Measurements from ENCODE around the gene SSH2. TPM values are rescaled to one million over a fixed set of nuclear protein-coding genes. Genes with fewer than 3 reads are reported as not detected.
"Not testable (repeated sequence)": the region's sequence is repeated elsewhere in the genome, so short reads cannot be mapped to it uniquely, and the experiment has no call there.

SSH2 gene
- total and polyA plus RNA-seq, 2 donors (not counting 1 experiment from before 2014, with no cell fraction given): 51.5 to 183 TPM

DNA sequence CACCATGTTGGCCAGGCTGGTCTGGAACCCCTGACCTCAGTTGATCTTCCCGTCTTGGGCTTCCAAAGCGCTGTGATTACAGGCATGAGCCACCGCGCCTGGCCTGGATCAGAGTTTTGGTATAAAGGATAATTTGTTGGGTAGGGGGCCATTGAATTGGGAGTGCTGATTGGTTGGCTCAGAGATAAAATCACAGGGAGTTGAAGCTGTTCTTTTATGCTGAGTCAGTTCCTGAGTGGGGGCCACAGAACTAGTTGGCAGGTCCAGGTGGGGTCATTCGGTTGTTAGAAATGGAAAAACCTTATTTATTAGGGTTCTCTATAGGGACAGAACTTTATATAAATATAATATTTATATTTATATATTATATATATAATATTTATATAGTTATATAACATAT is 147.1 kb downstream of the SSH2 start:
- TF ChIP-seq EZH2 (IDR thresholded peaks at IDR 0.05; ENCODE audit: borderline replicate concordance, insufficient read depth, low read depth, low read length, poor library complexity, severe bottlenecking): no peak
- TF ChIP-seq, protein P1, sequence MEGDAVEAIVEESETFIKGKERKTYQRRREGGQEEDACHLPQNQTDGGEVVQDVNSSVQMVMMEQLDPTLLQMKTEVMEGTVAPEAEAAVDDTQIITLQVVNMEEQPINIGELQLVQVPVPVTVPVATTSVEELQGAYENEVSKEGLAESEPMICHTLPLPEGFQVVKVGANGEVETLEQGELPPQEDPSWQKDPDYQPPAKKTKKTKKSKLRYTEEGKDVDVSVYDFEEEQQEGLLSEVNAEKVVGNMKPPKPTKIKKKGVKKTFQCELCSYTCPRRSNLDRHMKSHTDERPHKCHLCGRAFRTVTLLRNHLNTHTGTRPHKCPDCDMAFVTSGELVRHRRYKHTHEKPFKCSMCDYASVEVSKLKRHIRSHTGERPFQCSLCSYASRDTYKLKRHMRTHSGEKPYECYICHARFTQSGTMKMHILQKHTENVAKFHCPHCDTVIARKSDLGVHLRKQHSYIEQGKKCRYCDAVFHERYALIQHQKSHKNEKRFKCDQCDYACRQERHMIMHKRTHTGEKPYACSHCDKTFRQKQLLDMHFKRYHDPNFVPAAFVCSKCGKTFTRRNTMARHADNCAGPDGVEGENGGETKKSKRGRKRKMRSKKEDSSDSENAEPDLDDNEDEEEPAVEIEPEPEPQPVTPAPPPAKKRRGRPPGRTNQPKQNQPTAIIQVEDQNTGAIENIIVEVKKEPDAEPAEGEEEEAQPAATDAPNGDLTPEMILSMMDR (IDR thresholded peaks at IDR 0.05): no peak
- H3K4me2 ChIP-seq (replicated peaks; ENCODE audit: low read depth, low read length, poor library complexity, severe bottlenecking): no peak overlapping the region
- ATAC-seq (ENCODE audit: low read depth) (no peak), DNase-seq (no peak)
- intact Hi-C loops (cut with micrococcal nuclease): no loop called here
- Mint-ChIP-seq H3K4me1 (peaks cover 12% of the 10 kb centered on the region), H3K4me3 (no peak overlapping the region), H3K27me3 (no peaks in the 10 kb centered on the region), H3K9me3 (ENCODE audit: insufficient read depth) (no peaks in the 10 kb centered on the region), H3K27ac (no peak overlapping the region)
- H3K27me3 ChIP-seq (replicated peaks in 1 of 4; ENCODE audit: control extremely low read depth in 1 of 4, control insufficient read depth in 3 of 4, insufficient read depth in 4 of 4, low read length in 3 of 4): no peaks in the 10 kb centered on the region
- H3K9me3 ChIP-seq (ENCODE audit: control extremely low read depth in 1 of 3, control insufficient read depth in 2 of 3, insufficient read depth in 1 of 3, low read length in 2 of 3): no peaks in the 10 kb centered on the region
- H3K4me1 ChIP-seq (ENCODE audit: control insufficient read depth in 2 of 2, insufficient read depth in 2 of 2, low read length in 2 of 2): peaks cover 8 to 9% of the 10 kb centered on the region in 2 donors
- H3K4me3 ChIP-seq (ENCODE audit: control extremely low read depth in 1 of 5, extremely low read depth in 1 of 5, insufficient read depth in 1 of 5, low read depth in 2 of 5, low read length in 4 of 5): no peak overlapping the region
- H3K79me2 ChIP-seq (ENCODE audit: control insufficient read depth, insufficient read depth, low read length): peaks cover 10% of the 10 kb centered on the region
- peaks cover 0 to 3% of the 10 kb centered on the region in 2 experiments for H3K36me3 ChIP-seq (replicated peaks in 1 of 2; ENCODE audit: control extremely low read depth in 1 of 2, control insufficient read depth in 1 of 2, extremely low read depth in 1 of 2, insufficient read depth in 2 of 2, low read length in 1 of 2)
- no peaks in the 10 kb centered on the region for H4K20me1 ChIP-seq (ENCODE audit: control insufficient read depth, insufficient read depth, low read length, poor library complexity, severe bottlenecking)
- H3K9ac ChIP-seq (ENCODE audit: low read length): no peak overlapping the region
- no peak overlapping the region for H2AFZ ChIP-seq (ENCODE audit: insufficient read depth, low read depth, low read length, poor library complexity, severe bottlenecking)
- H3K27ac ChIP-seq (ENCODE audit: low read length in 2 of 2): no peak overlapping the region
- WGBS (ENCODE audit: insufficient coverage): 100% methylated on average over 4 of the region's 5 CpGs
- CTCF ChIA-PET: no interaction called here
- POLR2A ChIA-PET: no interaction called here

DNA sequence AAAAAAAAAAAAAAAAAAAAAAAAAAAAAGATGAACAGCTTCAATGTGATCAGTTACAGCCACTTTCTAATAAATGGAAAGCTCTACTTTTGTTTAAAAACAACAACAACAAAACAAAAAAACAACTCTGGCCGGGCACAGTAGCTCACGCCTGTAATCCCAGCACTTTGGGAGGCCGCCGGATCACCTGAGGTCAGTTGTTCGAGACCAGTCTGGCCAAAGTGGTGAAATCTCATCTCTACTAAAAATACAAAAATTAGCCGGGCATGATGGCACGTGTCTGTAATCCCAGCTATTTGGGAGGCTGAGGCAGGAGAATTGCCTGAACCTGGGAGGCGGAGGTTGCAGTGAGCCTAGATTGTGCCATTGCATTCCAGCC is 150.2 kb downstream of the SSH2 start:
- POLR2A ChIA-PET: interaction anchor here (0.6 to 2.3 kb wide), 2 partner anchors 57 to 211 kb away, joined by 3 to 12 read pairs; partner anchors contain the start of gene TP53I13
- CTCF ChIA-PET: interaction anchor here (0.6 to 8.4 kb wide), 42 partner anchors 9 to 410 kb away, joined by 3 to 196 read pairs (median 6); partner anchors contain the start of genes ANKRD13B, CORO6 and SSH2
- not testable (repeated sequence) for H3K9me3 Mint-ChIP-seq (ENCODE audit: insufficient read depth); ATAC-seq (ENCODE audit: low read depth); H3K9ac ChIP-seq (ENCODE audit: low read length); H3K36me3 ChIP-seq (replicated peaks in 1 of 2; ENCODE audit: control extremely low read depth in 1 of 2, control insufficient read depth in 1 of 2, extremely low read depth in 1 of 2, insufficient read depth in 2 of 2, low read length in 1 of 2); H3K4me2 ChIP-seq (replicated peaks; ENCODE audit: low read depth, low read length, poor library complexity, severe bottlenecking); H3K27ac ChIP-seq (ENCODE audit: low read length in 2 of 2); H2AFZ ChIP-seq (ENCODE audit: insufficient read depth, low read depth, low read length, poor library complexity, severe bottlenecking); H3K27ac Mint-ChIP-seq; H3K27me3 ChIP-seq (replicated peaks in 1 of 4; ENCODE audit: control extremely low read depth in 1 of 4, control insufficient read depth in 3 of 4, insufficient read depth in 4 of 4, low read length in 3 of 4); H3K4me3 Mint-ChIP-seq; H3K4me1 ChIP-seq (ENCODE audit: control insufficient read depth in 2 of 2, insufficient read depth in 2 of 2, low read length in 2 of 2); H4K20me1 ChIP-seq (ENCODE audit: control insufficient read depth, insufficient read depth, low read length, poor library complexity, severe bottlenecking); H3K4me3 ChIP-seq (ENCODE audit: control extremely low read depth in 1 of 5, extremely low read depth in 1 of 5, insufficient read depth in 1 of 5, low read depth in 2 of 5, low read length in 4 of 5); H3K27me3 Mint-ChIP-seq; H3K9me3 ChIP-seq (ENCODE audit: control extremely low read depth in 1 of 3, control insufficient read depth in 2 of 3, insufficient read depth in 1 of 3, low read length in 2 of 3); DNase-seq
- 100% methylated on average over 1 of the region's 8 CpGs for WGBS (ENCODE audit: insufficient coverage)
- H3K79me2 ChIP-seq (ENCODE audit: control insufficient read depth, insufficient read depth, low read length): peaks cover 26% of the 10 kb centered on the region
- peaks cover 12% of the 10 kb centered on the region for H3K4me1 Mint-ChIP-seq
- intact Hi-C loops (cut with micrococcal nuclease): loop anchor here (1.0 to 5.0 kb wide), 6 partner anchors 18 to 200 kb away; no protein-coding TSS in a partner anchor

All from B cell (primary cell).